HepG2 (cell line): Measurements from ENCODE around the gene HK2. TPM values are rescaled to one million over a fixed set of nuclear protein-coding genes. Genes with fewer than 3 reads are reported as not detected.

Source experiments
- ATAC-seq: fragments of 200-7000 bp; cut with Tn5 transposase; 3 replicates; pipeline ENCODE4 v1.9.1; 2020; ENCODE audit warnings: mild to moderate bottlenecking, moderate library complexity
- BruUV-seq: library from RNA; stranded (reverse); fragments of 400-500 nt; replicated peaks from 2 replicates; lab custom pipeline; 2021; lab: Mats Ljungman, UMichigan
- CTCF ChIA-PET: fragments of 300-600 bp; formaldehyde crosslinking; extraction: SDS; loops from one replicate; lab custom pipeline; 2021; ENCODE audit warnings: low total read pairs, inconsistent platforms, low intra/inter-chr PET ratio; lab: Yijun Ruan, JAX
- POLR2A ChIA-PET: fragments of 350-600 bp; sonication (Branson Sonifier 250); formaldehyde crosslinking; loops from one replicate; lab custom pipeline; 2020; ENCODE audit warnings: antibody characterized with exemption, inconsistent platforms; lab: Yijun Ruan, JAX
- DNase-seq: peaks from one replicate; pipeline ENCODE4 v3.0.0-alpha.2; 2015; ENCODE audit warnings: low spot score
- FAIRE-seq: peaks from 3 replicates; lab custom pipeline; 2011; peaks lifted over from hg19 to GRCh38; lab: Jason Lieb, UNC
- H2AFZ ChIP-seq: one replicate; pipeline ENCODE4 v1.6.1; 2011; ENCODE audit warnings: low read length, inconsistent platforms
- H3K27ac ChIP-seq: fragments of 300-600 bp; 3 replicates; pipeline ENCODE4 v1.8.0; 2011; ENCODE audit warnings: mixed run types, mild to moderate bottlenecking, mixed read lengths, low read length, inconsistent platforms; ENCODE audit not compliant: insufficient read depth; ENCODE audit errors: extremely low read length
- H3K27me3 ChIP-seq, 2 experiments: fragments of 200-600 bp in 1 of 2; 2 replicates in 1 of 2; 3 replicates in 1 of 2; pipeline versions ENCODE4 v1.6.0 to v1.8.0; 2011; ENCODE audit warnings: low read length in 2 of 2, mild to moderate bottlenecking in 2 of 2, moderate library complexity in 2 of 2, inconsistent platforms in 1 of 2; ENCODE audit not compliant: insufficient read depth in 2 of 2, control insufficient read depth in 1 of 2
- H3K36me3 ChIP-seq, 2 experiments: fragments of 200-600 bp in 1 of 2; replicated peaks in 1 of 2; 2 replicates in 1 of 2; 3 replicates in 1 of 2; pipeline versions ENCODE4 v1.5.1 to v1.8.0; 2011; ENCODE audit warnings: low read length in 2 of 2, inconsistent platforms in 1 of 2; ENCODE audit not compliant: insufficient read depth in 2 of 2, control insufficient read depth in 1 of 2
- H3K4me1 ChIP-seq: 2 replicates; pipeline ENCODE4 v1.5.1; 2012; ENCODE audit warnings: low read length, inconsistent platforms; ENCODE audit not compliant: insufficient read depth
- H3K4me2 ChIP-seq: 2 replicates; pipeline ENCODE4 v1.6.0; 2011; ENCODE audit warnings: low read depth, low read length, inconsistent platforms
- H3K4me3 ChIP-seq, 3 experiments: fragments of 200-600 bp in 1 of 3; sonication (generic), shearing (Covaris generic) in 1 of 3; replicated peaks in 1 of 3; 2 replicates each; pipeline ENCODE4 v1.5.1; 2011 to 2016; ENCODE audit warnings: low read length in 3 of 3, inconsistent platforms in 2 of 3, low read depth in 2 of 3, mild to moderate bottlenecking in 2 of 3, control low read depth in 1 of 3, mixed read lengths in 1 of 3; ENCODE audit not compliant: insufficient read depth in 1 of 3
- H3K79me2 ChIP-seq: one replicate; pipeline ENCODE4 v1.6.1; 2011; ENCODE audit warnings: low read length, inconsistent platforms; ENCODE audit not compliant: insufficient read depth
- H3K9ac ChIP-seq: 2 replicates; pipeline ENCODE4 v1.6.0; 2011; ENCODE audit warnings: mild to moderate bottlenecking, low read depth, low read length, inconsistent platforms; ENCODE audit not compliant: insufficient read depth
- H3K9me3 ChIP-seq: 2 replicates; pipeline ENCODE4 v1.5.1; 2012; ENCODE audit warnings: mild to moderate bottlenecking, low read length
- H4K20me1 ChIP-seq: 2 replicates; pipeline ENCODE4 v1.6.0; 2011; ENCODE audit warnings: inconsistent platforms, mild to moderate bottlenecking, low read length, moderate library complexity; ENCODE audit not compliant: insufficient read depth
- HOMEZ ChIP-seq: IDR thresholded peaks from 2 replicates; pipeline ENCODE4 v1.6.1; 2016; ENCODE audit warnings: low read depth
- SSRP1 ChIP-seq: IDR thresholded peaks from 2 replicates; pipeline ENCODE4 v1.6.1; 2016; ENCODE audit warnings: control low read depth
- ZNF317 ChIP-seq: sonication (generic); formaldehyde crosslinking; IDR thresholded peaks from 2 replicates; pipeline ENCODE4 v1.5.0; 2020; ENCODE audit warnings: mild to moderate bottlenecking, missing genetic modification reagents
- ZNF619 ChIP-seq: sonication (generic); formaldehyde crosslinking; IDR thresholded peaks from 2 replicates; pipeline ENCODE4 v1.4.0; 2020; ENCODE audit warnings: mild to moderate bottlenecking, missing genetic modification reagents
- WGBS: methylation state at CpG from one replicate; pipeline ENCODE4 v1.1.6; 2017; ENCODE audit warnings: low lambda C conversion rate; 5-methylcytosine and 5-hydroxymethylcytosine counted together
- in situ Hi-C: cut with HindIII; loops from 2 replicates; pipeline ENCODE4 v1.10.0; 2017; ENCODE audit warnings: low pct_unique_long_range_greater_than_20kb; ENCODE audit not compliant: extremely low pct_ligation_motif_present
- intact Hi-C: fragments of 100-400 bp; cut with micrococcal nuclease; formaldehyde crosslinking; loops from one replicate; pipeline ENCODE4 v1.10.0; 2022; ENCODE audit not compliant: unreplicated experiment
- polyA plus RNA-seq, 8 experiments: library from polyadenylated mRNA; depleted of rRNA in 3 of 8; stranded (reverse) in 7 of 8; unstranded in 1 of 8; fragments of >200 nt; fragmentation: Illumina TruSeq in 4 of 8; extraction: Trizol in 4 of 8; gene quantifications; 2 replicates each; pipeline versions ENCODE4 v1.2.1 to v1.2.3, GENCODE V29; 2011 to 2016; ENCODE audit warnings: low read depth in 4 of 8, missing spikeins in 1 of 8, mixed read lengths in 1 of 8; ENCODE audit not compliant: insufficient read depth in 1 of 8
- total RNA-seq, 5 experiments: library from RNA; depleted of rRNA; stranded (reverse); fragments of >200 nt; fragmentation: Illumina TruSeq; extraction: Trizol; gene quantifications; 2 replicates each; pipeline ENCODE4 v1.2.3, GENCODE V29; 2016; ENCODE audit warnings: low read depth in 1 of 5
- TF ChIP-seq, protein P1 (sequence below): sonication (generic); formaldehyde crosslinking; IDR thresholded peaks from 2 replicates; pipeline ENCODE4 v1.9.0; 2021; ENCODE audit warnings: mild to moderate bottlenecking, missing genetic modification reagents

The HK2 gene
- total and polyA plus RNA-seq, 2 of the 13 experiments (the other 11 are each of a cell fraction or from before 2014, with no cell fraction given): 13.2 to 101 TPM

DNA sequence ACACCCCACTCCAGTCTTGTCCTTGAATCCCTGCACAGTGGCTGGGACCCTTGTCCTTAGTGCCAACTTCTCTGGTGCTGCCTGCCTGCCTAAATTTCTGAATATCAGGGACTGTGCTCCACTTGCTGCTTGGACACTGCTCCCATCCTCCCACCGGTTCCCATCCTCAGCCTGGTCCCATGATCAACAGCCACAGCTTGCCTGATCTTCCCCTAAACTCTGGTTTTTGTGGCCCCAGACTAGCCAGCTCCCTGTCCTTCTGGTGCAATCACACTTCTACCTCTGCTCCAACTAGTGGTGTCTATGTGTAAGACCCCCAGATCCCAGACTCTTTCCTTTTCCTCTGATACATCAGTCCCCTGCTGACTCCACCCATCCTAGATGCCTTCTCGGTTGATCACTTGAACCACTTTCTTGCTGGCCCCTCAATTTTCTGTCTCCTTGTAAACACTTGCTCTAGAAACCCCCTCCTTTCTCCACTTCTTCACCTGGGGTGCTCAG, 87.4 kb downstream of the HK2 start:
- in situ Hi-C loops: no loop called here
- DNase-seq: peak; percentile 20
- no peaks in the 10 kb centered on the region for H3K79me2 ChIP-seq
- TF ChIP-seq ZNF317 (peak; percentile 98), ZNF619 (0 out of 2 replicates have a peak, but pooled peaks have one; percentile 31), SSRP1 (CRISPR knock-in tag) (no peak), HOMEZ (CRISPR knock-in tag) (0 out of 2 replicates have a peak, but pooled peaks have one; percentile 11)
- TF ChIP-seq, protein P1, sequence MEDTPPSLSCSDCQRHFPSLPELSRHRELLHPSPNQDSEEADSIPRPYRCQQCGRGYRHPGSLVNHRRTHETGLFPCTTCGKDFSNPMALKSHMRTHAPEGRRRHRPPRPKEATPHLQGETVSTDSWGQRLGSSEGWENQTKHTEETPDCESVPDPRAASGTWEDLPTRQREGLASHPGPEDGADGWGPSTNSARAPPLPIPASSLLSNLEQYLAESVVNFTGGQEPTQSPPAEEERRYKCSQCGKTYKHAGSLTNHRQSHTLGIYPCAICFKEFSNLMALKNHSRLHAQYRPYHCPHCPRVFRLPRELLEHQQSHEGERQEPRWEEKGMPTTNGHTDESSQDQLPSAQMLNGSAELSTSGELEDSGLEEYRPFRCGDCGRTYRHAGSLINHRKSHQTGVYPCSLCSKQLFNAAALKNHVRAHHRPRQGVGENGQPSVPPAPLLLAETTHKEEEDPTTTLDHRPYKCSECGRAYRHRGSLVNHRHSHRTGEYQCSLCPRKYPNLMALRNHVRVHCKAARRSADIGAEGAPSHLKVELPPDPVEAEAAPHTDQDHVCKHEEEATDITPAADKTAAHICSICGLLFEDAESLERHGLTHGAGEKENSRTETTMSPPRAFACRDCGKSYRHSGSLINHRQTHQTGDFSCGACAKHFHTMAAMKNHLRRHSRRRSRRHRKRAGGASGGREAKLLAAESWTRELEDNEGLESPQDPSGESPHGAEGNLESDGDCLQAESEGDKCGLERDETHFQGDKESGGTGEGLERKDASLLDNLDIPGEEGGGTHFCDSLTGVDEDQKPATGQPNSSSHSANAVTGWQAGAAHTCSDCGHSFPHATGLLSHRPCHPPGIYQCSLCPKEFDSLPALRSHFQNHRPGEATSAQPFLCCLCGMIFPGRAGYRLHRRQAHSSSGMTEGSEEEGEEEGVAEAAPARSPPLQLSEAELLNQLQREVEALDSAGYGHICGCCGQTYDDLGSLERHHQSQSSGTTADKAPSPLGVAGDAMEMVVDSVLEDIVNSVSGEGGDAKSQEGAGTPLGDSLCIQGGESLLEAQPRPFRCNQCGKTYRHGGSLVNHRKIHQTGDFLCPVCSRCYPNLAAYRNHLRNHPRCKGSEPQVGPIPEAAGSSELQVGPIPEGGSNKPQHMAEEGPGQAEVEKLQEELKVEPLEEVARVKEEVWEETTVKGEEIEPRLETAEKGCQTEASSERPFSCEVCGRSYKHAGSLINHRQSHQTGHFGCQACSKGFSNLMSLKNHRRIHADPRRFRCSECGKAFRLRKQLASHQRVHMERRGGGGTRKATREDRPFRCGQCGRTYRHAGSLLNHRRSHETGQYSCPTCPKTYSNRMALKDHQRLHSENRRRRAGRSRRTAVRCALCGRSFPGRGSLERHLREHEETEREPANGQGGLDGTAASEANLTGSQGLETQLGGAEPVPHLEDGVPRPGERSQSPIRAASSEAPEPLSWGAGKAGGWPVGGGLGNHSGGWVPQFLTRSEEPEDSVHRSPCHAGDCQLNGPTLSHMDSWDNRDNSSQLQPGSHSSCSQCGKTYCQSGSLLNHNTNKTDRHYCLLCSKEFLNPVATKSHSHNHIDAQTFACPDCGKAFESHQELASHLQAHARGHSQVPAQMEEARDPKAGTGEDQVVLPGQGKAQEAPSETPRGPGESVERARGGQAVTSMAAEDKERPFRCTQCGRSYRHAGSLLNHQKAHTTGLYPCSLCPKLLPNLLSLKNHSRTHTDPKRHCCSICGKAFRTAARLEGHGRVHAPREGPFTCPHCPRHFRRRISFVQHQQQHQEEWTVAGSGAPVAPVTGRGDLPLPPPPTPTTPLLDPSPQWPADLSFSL: 0 out of 2 replicates have a peak, but pooled peaks have one; percentile 11
- no peaks in the 10 kb centered on the region for H3K9me3 ChIP-seq
- ChIA-PET CTCF (interaction anchor here (3.2 kb wide), 1 partner anchor 61 kb away, joined by 9 read pairs; no protein-coding TSS in a partner anchor), POLR2A (interaction anchor here (1.4 kb wide), 1 partner anchor 36 kb away, joined by 4 read pairs; no protein-coding TSS in a partner anchor)
- ATAC-seq: peak; percentile 11
- no peak for FAIRE-seq
- intact Hi-C loops: no loop called here
- no peak overlapping the region for H3K9ac ChIP-seq
- 88% methylated on average over 2 of the region's 2 CpGs for WGBS
- H3K27ac ChIP-seq: no peak overlapping the region
- H3K36me3 ChIP-seq: no peaks in the 10 kb centered on the region; a peak in 1 of 5 replicates
- BruUV-seq: no TSS peak
- no peak overlapping the region for H3K4me3 ChIP-seq
- H3K4me2 ChIP-seq: no peak overlapping the region; the same call in 1 of the 2 replicates
- no peak overlapping the region for H2AFZ ChIP-seq
- H4K20me1 ChIP-seq: no peaks in the 10 kb centered on the region
- no peaks in the 10 kb centered on the region for H3K27me3 ChIP-seq
- H3K4me1 ChIP-seq: peaks cover 91% of the 10 kb centered on the region
